GM12892 (cell line): ENCODE results near the gene PAFAH2.

ENCODE experiments used
- POLR2A ChIP-seq: IDR thresholded peaks from 2 replicates; pipeline ENCODE4 v1.6.1; 2011; ENCODE audit warnings: low read depth, low read length, control low read depth
- POLR2AphosphoS5 ChIP-seq: IDR thresholded peaks from 2 replicates; pipeline ENCODE4 v1.6.1; 2011; ENCODE audit warnings: low read depth, low read length, control low read depth
- TAF1 ChIP-seq: IDR thresholded peaks from 2 replicates; pipeline ENCODE4 v1.6.1; 2011; ENCODE audit warnings: low read depth, mild to moderate bottlenecking, control low read depth, low read length, borderline replicate concordance

DNA sequence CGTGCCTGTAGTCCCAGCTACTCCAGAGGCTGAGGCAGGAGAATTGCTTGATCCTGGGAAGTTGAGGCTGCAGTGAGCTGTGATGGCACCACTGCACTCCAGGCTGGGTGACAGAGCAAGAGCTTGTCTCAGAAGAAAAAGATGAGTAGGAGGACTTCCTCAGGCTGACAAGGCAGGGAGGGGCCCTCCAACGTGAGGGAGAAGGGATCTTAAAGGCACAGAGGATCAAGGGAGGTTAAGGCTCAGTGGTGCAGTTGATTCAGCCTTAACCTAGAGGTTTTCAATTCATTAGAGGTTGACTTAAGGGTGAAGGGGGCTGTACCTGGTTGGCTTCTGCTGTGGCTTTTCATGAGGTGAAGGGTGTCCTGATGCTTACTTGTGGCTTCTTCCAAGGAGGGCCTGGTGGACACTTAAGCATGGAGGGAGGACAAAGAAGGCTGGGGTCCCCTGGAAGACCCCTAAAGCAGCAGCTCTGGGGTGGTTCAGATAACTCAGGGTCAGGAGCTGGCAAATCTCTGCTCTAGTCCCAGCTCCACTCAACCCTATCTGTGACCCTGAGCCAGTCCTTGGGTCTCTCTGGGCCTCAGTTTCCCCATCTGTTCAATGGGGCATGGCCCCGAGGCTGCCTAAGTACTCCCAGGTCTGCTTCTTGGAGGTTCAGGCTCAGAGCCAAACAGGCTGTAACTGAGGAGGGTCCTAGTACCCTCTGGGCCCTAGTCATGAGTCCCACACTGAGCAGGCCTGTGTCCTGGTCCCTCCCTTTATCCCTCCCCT, 30.0 kb upstream of the PAFAH2 start:
- TF ChIP-seq POLR2A, result no peak
- no peak for TF ChIP-seq POLR2AphosphoS5
- no peak for TF ChIP-seq TAF1
